ENCODE results near the gene PRKACA.

The PRKACA gene

DNA sequence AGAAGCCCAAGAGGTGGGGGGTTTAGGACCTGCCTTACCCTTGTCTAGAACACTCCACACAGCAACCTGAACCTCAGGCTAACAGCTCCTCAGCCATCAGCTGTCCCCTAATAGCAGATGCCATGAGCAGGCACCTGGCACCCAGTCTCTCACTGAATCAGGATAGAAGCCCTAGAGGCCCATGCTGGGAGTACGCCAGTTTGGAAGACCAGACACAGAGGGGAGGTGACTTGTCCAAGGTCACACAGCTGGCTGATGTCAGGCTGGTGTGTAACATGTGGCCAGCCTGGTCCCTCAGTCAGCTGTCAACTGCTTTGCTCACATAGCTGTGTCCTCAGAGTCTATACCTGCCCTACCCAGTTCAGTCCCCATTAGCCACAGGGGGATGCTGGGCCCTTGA, 14.3 kb downstream of the PRKACA start:
- no peak for DNase-seq (ENCODE audit: low read depth)
- TF ChIP-seq, protein P1, sequence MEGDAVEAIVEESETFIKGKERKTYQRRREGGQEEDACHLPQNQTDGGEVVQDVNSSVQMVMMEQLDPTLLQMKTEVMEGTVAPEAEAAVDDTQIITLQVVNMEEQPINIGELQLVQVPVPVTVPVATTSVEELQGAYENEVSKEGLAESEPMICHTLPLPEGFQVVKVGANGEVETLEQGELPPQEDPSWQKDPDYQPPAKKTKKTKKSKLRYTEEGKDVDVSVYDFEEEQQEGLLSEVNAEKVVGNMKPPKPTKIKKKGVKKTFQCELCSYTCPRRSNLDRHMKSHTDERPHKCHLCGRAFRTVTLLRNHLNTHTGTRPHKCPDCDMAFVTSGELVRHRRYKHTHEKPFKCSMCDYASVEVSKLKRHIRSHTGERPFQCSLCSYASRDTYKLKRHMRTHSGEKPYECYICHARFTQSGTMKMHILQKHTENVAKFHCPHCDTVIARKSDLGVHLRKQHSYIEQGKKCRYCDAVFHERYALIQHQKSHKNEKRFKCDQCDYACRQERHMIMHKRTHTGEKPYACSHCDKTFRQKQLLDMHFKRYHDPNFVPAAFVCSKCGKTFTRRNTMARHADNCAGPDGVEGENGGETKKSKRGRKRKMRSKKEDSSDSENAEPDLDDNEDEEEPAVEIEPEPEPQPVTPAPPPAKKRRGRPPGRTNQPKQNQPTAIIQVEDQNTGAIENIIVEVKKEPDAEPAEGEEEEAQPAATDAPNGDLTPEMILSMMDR (IDR thresholded peaks at IDR 0.05; ENCODE audit: insufficient read depth, low read depth, low read length, missing control alignments): no peak
- H3K4me3 ChIP-seq (ENCODE audit: low read length): no peak overlapping the region

DNA sequence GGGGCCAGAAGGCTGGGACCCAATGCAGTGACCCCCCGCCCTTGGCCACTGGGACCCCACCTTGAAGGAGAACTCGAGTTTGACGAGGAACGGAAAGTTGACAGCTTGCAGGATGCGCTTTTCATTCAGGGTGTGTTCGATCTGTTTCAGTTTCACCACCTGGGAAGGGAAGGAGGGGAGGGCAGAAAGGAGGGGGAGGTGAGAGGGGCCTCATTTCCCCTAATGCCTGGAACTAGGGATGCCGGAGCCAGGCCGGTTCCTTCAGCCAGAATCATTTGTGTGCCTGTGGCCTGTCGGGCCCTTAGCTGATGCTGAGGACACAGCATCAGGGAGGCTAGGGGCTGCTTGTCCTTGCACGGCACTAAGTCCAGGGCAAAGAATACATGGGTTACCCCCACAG, 14.8 kb downstream of the PRKACA start:
- TF ChIP-seq, protein P1 (IDR thresholded peaks at IDR 0.05; ENCODE audit: insufficient read depth, low read depth, low read length, missing control alignments): no peak
- no peak overlapping the region for H3K4me3 ChIP-seq (ENCODE audit: low read length)
- DNase-seq (ENCODE audit: low read depth): no peak

GRCh38 chr19:14102102-14102696, 15.4 kb downstream of the PRKACA start:
- TF ChIP-seq, protein P1 (IDR thresholded peaks at IDR 0.05; ENCODE audit: insufficient read depth, low read depth, low read length, missing control alignments): no peak
- DNase-seq (ENCODE audit: low read depth): peak; percentile 32
- no peak overlapping the region for H3K4me3 ChIP-seq (ENCODE audit: low read length)

DNA sequence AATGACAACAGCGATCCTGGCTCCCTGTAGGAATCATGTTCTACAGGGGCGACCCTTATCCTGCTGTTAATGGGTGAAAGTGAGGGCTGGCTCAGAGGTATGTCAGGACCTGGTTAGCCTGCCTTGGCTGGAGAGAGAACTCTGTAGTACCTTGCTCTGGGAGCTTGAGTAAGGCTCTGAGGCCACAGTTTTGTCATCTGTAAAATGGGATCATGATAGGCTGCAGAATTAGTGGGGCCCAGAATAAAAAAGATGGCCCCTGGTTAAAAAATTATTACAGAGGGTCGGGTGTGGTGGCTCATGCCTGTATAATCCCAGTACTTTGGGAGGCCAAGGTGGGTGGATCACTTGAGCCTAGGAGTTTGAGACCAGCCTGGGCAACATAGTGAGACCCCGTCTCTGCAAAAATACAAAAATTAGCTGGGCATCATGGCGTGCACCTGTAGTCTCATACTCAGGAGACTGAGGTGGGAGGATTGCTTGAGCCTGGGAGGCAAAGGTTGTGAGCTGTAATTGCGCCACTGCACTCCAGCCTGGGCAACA, 16.5 kb downstream of the PRKACA start:
- TF ChIP-seq, protein P1 (IDR thresholded peaks at IDR 0.05; ENCODE audit: insufficient read depth, low read depth, low read length, missing control alignments): no peak
- H3K4me3 ChIP-seq (ENCODE audit: low read length): no peak overlapping the region

DNA sequence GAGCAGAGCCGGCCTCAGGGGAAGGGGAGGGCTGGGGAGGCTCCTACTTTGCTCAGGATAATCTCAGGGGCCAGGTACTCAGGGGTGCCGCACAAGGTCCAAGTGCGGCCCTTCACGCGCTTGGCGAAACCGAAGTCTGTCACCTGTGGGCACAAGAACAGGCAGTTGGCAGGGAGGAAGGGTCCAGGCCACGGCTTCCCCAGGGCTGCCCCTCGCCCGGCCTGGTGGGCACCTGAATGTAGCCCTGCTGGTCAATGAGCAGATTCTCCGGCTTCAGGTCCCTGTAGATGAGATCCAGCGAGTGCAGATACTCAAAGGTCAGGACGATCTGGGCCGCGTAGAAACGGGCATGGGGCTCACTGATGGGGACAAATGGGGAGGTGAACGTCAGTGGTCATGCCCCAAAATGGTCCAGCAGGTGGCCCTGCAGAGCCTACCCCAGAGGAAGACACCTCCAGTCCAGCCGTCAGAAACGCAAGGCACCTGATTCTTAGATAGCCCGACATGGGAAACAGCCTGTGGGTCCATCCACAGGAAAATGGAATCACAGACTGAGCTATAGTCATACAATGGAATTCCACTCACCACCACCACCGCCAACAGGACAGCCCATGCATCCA, 19.9 kb downstream of the PRKACA start:
- TF ChIP-seq, protein P1 (IDR thresholded peaks at IDR 0.05; ENCODE audit: insufficient read depth, low read depth, low read length, missing control alignments): no peak
- DNase-seq (ENCODE audit: low read depth): no peak
- H3K4me3 ChIP-seq (ENCODE audit: low read length): no peak overlapping the region

More for the DNA sequence above, 16.5 kb downstream of the PRKACA start:
- no peak for DNase-seq (ENCODE audit: low read depth)

GRCh38 chr19:14096272-14096992, 21.1 kb downstream of the PRKACA start:
- no peak for DNase-seq (ENCODE audit: low read depth)
- H3K4me3 ChIP-seq (ENCODE audit: low read length): no peak overlapping the region
- TF ChIP-seq, protein P1 (IDR thresholded peaks at IDR 0.05; ENCODE audit: insufficient read depth, low read depth, low read length, missing control alignments): peak; percentile 10

Measured in epithelial cell of esophagus (primary cell).